Activated T-cell treated with anti-CD3 and anti-CD28 coated beads, Interleukin-2, amount 50 U/mL, for 24 hours (primary cell): ENCODE measurements around the gene PER3.
"Not testable (repeated sequence)": the region's sequence is repeated elsewhere in the genome, so short reads cannot be mapped to it uniquely, and the experiment has no call there.

Source experiments
- DNase-seq: peaks from one replicate; pipeline ENCODE4 v3.0.0-alpha.2; 2020
- H3K27ac Mint-ChIP-seq: 2 replicates; pipeline ENCODE4 v1.8.0; 2020; ENCODE audit warnings: mild to moderate bottlenecking, mixed read lengths
- H3K27me3 Mint-ChIP-seq: 2 replicates; pipeline ENCODE4 v1.8.0; 2020; ENCODE audit warnings: mixed read lengths
- H3K36me3 Mint-ChIP-seq: 2 replicates; pipeline ENCODE4 v1.8.0; 2020; ENCODE audit warnings: low read depth, mixed read lengths
- H3K4me1 Mint-ChIP-seq: 2 replicates; pipeline ENCODE4 v1.8.0; 2020; ENCODE audit warnings: low read depth, mixed read lengths
- H3K4me3 Mint-ChIP-seq: 2 replicates; pipeline ENCODE4 v1.8.0; 2020; ENCODE audit warnings: mild to moderate bottlenecking, moderate library complexity, mixed read lengths
- H3K9me3 Mint-ChIP-seq: 2 replicates; pipeline ENCODE4 v1.8.0; 2020; ENCODE audit warnings: mixed read lengths

Gene PER3

DNA sequence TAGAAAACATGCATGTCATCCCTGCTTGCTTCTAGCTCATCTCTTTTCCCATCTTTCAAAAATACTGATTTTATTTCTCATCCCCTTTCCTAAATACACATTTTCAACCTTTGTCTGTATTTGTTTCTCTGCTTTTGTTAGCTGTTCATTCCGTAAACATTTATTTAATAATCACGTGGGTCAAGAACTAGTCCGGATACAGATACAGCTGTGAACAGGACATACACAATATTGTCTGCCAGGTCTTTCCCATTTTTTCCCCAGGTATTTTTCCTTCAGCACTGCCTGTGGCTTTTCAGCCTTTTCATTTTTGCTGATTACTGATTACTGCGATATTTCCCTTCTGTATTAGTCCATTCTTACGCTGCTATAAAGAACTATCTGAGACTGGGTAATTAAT is 5.7 kb downstream of the PER3 start:
- Mint-ChIP-seq H3K4me3 (no peak overlapping the region), H3K27me3 (no peaks in the 10 kb centered on the region), H3K27ac (no peak overlapping the region), H3K9me3 (peaks cover 12% of the 10 kb centered on the region), H3K4me1 (peaks cover 10% of the 10 kb centered on the region), H3K36me3 (peaks cover 53% of the 10 kb centered on the region)
- no peak for DNase-seq

DNA sequence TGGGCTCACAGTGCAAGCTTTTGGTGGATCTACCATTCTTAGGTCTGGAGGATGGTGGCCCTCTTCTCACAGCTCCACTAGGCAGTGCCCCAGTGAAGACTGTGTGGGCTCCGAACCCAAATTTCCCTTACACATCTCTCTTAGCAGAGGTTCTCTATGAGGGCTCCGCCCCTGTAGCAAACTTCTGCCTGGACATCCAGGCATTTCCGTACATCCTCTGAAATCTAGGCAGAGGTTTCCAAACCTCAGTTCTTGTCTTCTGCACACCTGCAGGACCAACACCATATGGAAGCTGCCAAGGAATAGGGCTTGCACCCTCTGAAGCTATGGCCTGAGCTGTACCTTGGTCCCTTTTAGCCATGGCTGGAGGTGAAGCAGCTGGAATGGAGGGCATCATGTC is 6.9 kb downstream of the PER3 start:
- not testable (repeated sequence) for H3K27me3 Mint-ChIP-seq, H3K4me3 Mint-ChIP-seq, H3K27ac Mint-ChIP-seq, DNase-seq, H3K4me1 Mint-ChIP-seq
- Mint-ChIP-seq H3K36me3 (peaks cover 46% of the 10 kb centered on the region), H3K9me3 (peaks cover 12% of the 10 kb centered on the region)

DNA sequence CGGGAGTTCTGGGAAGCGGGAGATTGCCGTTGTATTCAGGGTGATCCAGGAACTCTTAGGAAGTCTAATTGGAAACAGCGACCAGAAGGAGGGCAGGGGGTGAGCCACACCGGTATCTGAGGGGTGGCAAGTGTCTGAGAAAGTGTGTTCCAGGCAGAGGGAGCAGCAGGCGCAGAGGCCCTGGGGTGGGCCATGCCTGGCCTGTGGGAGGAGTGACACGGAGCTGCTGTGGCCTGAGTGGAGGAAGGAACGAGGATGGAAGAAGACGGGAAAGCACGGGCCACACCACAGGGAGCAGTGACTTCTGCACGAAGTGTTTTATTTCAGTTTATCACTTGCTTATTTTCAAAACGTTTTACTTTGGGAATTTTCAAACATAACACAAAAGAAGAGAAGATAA is 11.3 kb downstream of the PER3 start:
- no peak overlapping the region for H3K27ac Mint-ChIP-seq
- peaks cover 6% of the 10 kb centered on the region for H3K9me3 Mint-ChIP-seq
- no peaks in the 10 kb centered on the region for H3K4me1 Mint-ChIP-seq
- no peaks in the 10 kb centered on the region for H3K27me3 Mint-ChIP-seq
- H3K4me3 Mint-ChIP-seq, result no peak overlapping the region
- peaks cover 21% of the 10 kb centered on the region for H3K36me3 Mint-ChIP-seq
- no peak for DNase-seq

DNA sequence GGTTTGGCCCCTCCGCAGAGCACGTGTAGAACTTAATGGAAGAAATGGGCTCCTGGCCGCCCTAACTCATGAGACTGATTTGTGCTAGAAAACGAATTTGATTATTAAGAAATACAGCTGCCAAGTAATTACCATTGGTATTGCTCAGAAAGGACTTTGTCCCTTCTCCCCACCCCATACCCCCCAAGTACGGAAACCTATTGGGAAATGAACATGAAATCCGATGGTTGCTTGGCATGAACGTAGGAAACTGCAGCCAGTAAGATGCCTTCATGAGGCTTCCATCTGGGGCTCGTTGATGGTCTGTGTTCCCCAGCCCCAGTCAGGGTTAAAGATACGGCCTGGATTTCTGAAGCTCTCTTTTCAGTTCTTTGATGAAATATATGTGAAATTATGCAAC is 21.4 kb downstream of the PER3 start:
- no peaks in the 10 kb centered on the region for H3K27me3 Mint-ChIP-seq
- H3K36me3 Mint-ChIP-seq, result peaks cover 43% of the 10 kb centered on the region

DNA sequence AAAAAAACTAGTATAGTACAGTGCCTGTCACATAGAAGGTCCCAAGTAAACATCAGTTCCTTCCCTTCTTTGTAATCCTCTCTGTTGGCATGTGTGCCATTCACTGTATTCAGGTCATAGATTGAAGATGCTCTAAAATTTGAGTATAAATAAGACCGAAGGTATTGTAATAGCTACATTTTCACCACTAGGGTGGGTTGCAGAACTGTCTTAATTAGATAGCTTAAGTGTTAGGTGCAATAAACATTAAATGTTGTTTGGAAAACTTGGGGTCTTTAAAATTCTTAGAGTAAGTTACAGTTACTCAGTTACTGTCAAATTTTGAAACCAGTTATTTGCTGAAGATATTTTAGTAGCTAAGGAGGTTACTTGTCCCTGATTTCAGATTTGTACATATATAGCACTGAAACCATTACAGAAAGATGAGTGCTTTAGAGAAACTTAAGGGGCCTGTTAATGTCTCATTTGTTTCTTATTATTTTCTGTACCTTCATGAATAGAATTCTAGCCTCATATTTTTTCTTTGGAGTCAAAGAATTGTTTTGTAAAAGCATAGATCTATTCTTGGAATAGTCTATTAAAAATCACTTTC is 24.3 kb downstream of the PER3 start:
- Mint-ChIP-seq H3K9me3 (peaks cover 4% of the 10 kb centered on the region), H3K27me3 (no peaks in the 10 kb centered on the region), H3K27ac (no peak overlapping the region), H3K4me1 (peaks cover 2% of the 10 kb centered on the region), H3K36me3 (peaks cover 58% of the 10 kb centered on the region), H3K4me3 (no peak overlapping the region)
- no peak for DNase-seq

More for the DNA sequence above, 21.4 kb downstream of the PER3 start:
- Mint-ChIP-seq H3K4me3 (no peak overlapping the region), H3K9me3 (no peaks in the 10 kb centered on the region), H3K4me1 (peaks cover 2% of the 10 kb centered on the region), H3K27ac (no peak overlapping the region)
- no peak for DNase-seq

DNA sequence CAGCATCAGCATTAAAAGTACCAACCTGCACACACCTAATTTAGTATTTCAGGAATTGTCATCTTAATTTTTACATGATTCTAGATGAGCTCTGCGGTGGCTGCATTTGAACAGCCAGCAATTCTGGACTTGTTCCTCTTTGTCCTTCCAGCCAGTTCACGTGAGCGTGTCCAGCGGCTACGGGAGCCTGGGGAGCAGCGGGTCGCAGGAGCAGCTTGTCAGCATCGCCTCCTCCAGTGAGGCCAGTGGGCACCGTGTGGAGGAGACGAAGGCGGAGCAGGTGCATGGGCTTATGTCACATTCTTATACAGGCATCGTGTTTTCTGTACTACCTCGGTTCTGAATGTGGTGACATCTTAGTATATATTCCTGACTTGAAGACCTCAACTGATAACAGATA is 25.7 kb downstream of the PER3 start:
- Mint-ChIP-seq H3K27me3 (no peaks in the 10 kb centered on the region), H3K36me3 (peaks cover 58% of the 10 kb centered on the region), H3K4me3 (no peak overlapping the region), H3K9me3 (peaks cover 13% of the 10 kb centered on the region), H3K4me1 (peaks cover 2% of the 10 kb centered on the region), H3K27ac (no peak overlapping the region)
- no peak for DNase-seq

DNA sequence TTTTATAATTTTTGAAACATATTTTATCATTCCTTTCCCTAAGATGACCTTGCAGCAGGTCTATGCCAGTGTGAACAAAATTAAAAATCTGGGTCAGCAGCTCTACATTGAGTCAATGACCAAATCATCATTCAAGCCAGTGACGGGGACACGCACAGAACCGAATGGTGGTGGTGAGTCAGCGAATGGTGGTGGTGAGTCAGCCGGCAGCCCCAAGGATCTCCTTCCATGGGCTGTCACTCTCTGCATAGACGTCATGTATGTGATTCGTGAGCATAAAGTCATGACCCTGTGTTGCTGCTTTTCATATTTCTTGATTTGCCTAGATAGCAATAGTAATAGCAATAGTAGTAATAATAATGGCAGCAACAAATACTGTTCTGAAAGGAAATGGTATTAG is 26.3 kb downstream of the PER3 start:
- Mint-ChIP-seq H3K9me3 (peaks cover 13% of the 10 kb centered on the region), H3K27me3 (no peaks in the 10 kb centered on the region), H3K27ac (no peak overlapping the region), H3K36me3 (peaks cover 52% of the 10 kb centered on the region), H3K4me3 (no peak overlapping the region), H3K4me1 (peaks cover 2% of the 10 kb centered on the region)
- no peak for DNase-seq

DNA sequence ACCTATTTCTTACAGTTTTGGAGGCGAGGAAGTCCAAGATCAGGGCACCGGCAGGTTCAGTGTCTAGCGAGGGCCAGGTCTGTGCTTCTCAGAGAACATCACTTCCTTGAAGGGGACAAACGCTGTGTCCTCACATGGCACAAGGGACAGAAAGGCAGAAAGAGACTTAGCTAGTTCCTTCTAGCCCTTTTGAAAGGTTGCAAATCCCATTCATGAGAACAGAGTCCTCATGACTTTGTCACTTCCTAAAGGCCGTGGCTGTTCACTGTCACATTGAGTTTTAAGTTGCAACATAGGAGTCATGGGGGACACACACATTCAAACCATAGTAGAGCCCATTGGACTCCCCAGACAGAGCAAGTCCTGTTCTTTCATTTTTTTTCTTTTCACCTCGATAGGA is 27.4 kb downstream of the PER3 start:
- Mint-ChIP-seq H3K4me3 (no peak overlapping the region), H3K4me1 (peaks cover 2% of the 10 kb centered on the region), H3K27me3 (no peaks in the 10 kb centered on the region), H3K9me3 (peaks cover 13% of the 10 kb centered on the region), H3K36me3 (peaks cover 48% of the 10 kb centered on the region), H3K27ac (no peak overlapping the region)
- DNase-seq, result no peak

DNA sequence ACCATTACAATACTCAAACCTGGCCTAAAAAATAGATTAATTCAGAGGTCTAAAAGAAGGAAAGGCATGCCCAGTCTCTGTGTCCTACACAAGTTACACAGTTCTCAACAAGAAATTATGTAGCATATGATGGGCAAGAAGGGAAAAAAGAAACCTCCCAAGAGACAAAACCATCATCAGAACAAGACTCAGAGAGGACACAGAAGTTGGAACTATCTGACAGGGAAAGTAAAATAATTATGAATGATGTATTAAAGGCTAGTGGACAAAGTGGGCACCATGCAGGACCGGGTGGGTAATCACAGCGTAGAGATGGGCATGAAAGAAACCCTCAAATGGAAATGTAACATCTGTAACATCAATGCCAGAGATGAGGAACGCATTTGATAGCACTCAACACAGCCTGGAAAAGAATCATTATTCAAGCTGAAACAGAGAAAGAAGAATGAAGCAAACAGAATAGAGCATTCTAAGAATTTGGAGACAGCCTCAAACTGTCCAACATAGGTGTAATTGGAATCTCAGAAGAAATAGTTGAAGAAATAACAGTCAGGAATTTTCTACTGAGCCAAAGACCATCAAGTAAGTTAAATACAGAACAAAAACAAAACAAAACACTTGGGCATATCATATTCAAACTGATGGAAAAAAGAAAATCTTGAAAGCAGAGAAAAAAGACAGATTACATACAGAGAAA is 29.7 kb downstream of the PER3 start:
- Mint-ChIP-seq H3K9me3 (peaks cover 13% of the 10 kb centered on the region), H3K27me3 (no peaks in the 10 kb centered on the region), H3K4me3 (no peak overlapping the region), H3K4me1 (peaks cover 2% of the 10 kb centered on the region), H3K27ac (no peak overlapping the region), H3K36me3 (peaks cover 43% of the 10 kb centered on the region)
- no peak for DNase-seq

DNA sequence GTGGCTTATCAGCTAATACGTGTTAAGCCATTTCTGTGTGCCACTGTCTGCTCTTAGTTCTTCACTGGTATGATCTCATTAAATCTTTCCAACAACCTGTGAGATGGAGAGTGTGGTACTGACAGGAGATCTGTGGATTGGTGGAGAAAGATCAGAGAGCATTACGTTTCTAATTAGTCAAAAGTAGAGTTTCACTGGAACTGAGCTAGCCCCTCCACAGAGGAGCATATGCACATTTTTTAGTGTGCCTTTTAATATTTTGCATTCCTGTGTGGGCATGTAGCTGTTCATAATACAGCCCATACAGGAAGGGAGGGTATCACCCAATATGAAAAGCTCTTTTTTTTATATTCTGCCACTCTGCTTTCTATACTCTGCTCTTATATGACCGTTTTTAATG is 37.2 kb downstream of the PER3 start:
- no peak overlapping the region for H3K27ac Mint-ChIP-seq
- peaks cover 2% of the 10 kb centered on the region for H3K4me1 Mint-ChIP-seq
- no peaks in the 10 kb centered on the region for H3K9me3 Mint-ChIP-seq
- peaks cover 34% of the 10 kb centered on the region for H3K36me3 Mint-ChIP-seq
- no peak overlapping the region for H3K4me3 Mint-ChIP-seq
- DNase-seq, result no peak
- no peaks in the 10 kb centered on the region for H3K27me3 Mint-ChIP-seq

DNA sequence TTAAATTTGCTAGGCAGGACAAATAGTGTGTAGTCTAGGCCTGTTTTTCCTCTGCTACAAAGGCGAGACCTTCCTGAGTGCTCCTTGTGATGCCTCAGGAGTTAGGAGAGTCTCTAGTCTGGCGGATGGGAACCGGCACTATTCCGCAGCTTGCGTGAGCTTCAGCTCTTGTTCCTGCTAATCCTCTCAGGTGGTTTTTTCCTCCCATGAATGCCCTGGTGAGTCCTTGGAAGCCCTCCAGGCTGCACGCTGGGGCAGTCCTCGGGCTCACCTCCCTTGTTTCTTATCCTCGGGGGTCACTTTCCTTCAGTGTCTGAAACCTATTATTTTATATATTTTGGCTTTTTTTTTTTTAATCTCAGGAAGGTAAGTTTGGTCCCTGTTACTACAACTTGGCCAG is 40.6 kb downstream of the PER3 start:
- no peak for DNase-seq
- Mint-ChIP-seq H3K27ac (no peak overlapping the region), H3K9me3 (no peaks in the 10 kb centered on the region), H3K27me3 (no peaks in the 10 kb centered on the region), H3K4me3 (no peak overlapping the region), H3K36me3 (peaks cover 50% of the 10 kb centered on the region), H3K4me1 (peaks cover 18% of the 10 kb centered on the region)

DNA sequence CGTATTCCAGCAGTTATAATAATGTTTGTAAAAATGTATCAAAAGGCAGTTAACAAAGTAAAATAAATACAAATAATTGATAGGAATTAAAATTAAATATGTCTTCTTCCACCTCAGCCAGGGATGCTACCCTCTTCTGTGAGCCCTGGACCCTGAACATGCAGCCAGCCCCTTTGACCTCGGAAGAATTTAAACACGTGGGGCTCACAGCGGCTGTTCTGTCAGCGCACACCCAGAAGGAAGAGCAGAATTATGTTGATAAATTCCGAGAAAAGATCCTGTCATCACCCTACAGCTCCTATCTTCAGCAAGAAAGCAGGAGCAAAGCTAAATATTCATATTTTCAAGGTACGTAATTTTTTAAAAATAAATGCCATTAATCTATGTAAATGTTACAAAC is 42.3 kb downstream of the PER3 start:
- H3K4me1 Mint-ChIP-seq, result peaks cover 21% of the 10 kb centered on the region
- DNase-seq, result no peak
- H3K27me3 Mint-ChIP-seq, result no peaks in the 10 kb centered on the region
- no peak overlapping the region for H3K27ac Mint-ChIP-seq
- H3K4me3 Mint-ChIP-seq, result peak overlapping the region; percentile 88
- H3K36me3 Mint-ChIP-seq, result peaks cover 46% of the 10 kb centered on the region
- H3K9me3 Mint-ChIP-seq, result no peaks in the 10 kb centered on the region

DNA sequence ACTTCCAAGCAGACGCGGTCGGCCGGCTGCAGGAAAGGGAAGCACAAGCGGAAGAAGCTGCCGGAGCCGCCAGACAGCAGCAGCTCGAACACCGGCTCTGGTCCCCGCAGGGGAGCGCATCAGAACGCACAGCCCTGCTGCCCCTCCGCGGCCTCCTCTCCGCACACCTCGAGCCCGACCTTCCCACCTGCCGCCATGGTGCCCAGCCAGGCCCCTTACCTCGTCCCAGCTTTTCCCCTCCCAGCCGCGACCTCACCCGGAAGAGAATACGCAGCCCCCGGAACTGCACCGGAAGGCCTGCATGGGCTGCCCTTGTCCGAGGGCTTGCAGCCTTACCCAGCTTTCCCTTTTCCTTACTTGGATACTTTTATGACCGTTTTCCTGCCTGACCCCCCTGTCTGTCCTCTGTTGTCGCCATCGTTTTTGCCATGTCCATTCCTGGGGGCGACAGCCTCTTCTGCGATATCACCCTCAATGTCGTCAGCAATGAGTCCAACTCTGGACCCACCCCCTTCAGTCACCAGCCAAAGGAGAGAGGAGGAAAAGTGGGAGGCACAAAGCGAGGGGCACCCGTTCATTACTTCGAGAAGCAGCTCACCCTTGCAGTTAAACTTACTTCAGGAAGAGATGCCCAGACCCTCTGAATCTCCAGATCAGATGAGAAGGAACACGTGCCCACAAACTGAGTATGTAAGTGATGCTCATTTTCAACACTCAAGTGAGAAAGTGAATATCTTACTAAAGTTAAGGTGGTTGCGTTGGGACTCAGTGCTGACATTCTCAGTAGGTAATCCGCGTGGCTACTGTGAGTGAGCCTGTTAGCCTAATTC is 43.2 kb downstream of the PER3 start:
- H3K4me3 Mint-ChIP-seq, result peak overlapping the region; percentile 88
- no peaks in the 10 kb centered on the region for H3K9me3 Mint-ChIP-seq
- peaks cover 41% of the 10 kb centered on the region for H3K36me3 Mint-ChIP-seq
- DNase-seq, result peak; percentile 66
- peaks cover 21% of the 10 kb centered on the region for H3K4me1 Mint-ChIP-seq
- no peaks in the 10 kb centered on the region for H3K27me3 Mint-ChIP-seq
- H3K27ac Mint-ChIP-seq, result peak overlapping the region; percentile 91

DNA sequence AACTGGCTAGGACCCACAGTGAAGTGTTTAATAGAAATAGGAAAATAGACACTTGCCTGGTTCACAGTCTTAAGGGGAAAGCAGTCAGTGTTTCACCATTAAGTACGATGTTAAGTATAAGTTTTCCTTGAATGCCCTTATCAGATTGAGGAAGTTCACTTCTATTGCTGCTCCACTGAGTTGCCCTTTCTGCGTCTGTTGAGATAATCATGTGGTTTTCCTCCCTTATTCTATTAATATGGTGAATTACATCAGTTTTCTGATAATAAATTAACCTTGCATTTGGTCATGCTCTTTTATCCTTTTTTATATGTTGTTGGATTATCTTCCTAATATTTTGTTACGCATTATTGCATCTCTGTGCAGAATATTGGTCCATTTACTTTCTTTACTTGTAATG is 47.4 kb downstream of the PER3 start:
- Mint-ChIP-seq H3K4me3 (no peak overlapping the region), H3K27me3 (no peaks in the 10 kb centered on the region), H3K9me3 (no peaks in the 10 kb centered on the region), H3K36me3 (peaks cover 51% of the 10 kb centered on the region), H3K4me1 (peaks cover 17% of the 10 kb centered on the region), H3K27ac (no peak overlapping the region)
- no peak for DNase-seq

DNA sequence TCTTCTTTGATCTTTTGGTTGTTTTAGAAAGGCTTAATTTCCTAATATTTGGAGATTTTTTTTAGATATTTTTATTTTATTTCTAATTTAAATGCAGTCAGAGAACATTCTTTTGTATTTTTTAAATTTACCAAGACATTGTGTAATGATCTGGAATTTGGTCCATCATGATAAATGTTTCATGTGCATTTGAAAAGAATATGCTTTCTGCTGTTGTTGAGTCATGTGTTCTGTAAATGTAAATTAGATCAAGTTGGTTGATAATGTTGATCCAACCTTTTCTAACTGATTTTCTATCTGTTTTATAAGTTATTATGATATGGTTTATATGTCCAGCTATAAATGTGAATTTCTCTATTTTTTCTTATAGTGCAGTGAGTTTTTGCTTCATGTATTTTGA is 48.9 kb downstream of the PER3 start:
- no peak for DNase-seq
- H3K9me3 Mint-ChIP-seq, result no peaks in the 10 kb centered on the region
- H3K27ac Mint-ChIP-seq, result no peak overlapping the region
- no peak overlapping the region for H3K4me3 Mint-ChIP-seq
- H3K4me1 Mint-ChIP-seq, result peaks cover 15% of the 10 kb centered on the region
- peaks cover 51% of the 10 kb centered on the region for H3K36me3 Mint-ChIP-seq
- no peaks in the 10 kb centered on the region for H3K27me3 Mint-ChIP-seq
